Fibroblast of villous mesenchyme (primary cell): ENCODE results near the gene ANKRD11. TPM values are rescaled to one million over a fixed set of nuclear protein-coding genes. Genes with fewer than 3 reads are reported as not detected.
"Not testable (repeated sequence)": the region's sequence is repeated elsewhere in the genome, so short reads cannot be mapped to it uniquely, and the experiment has no call there.

ENCODE experiments used
- DNase-seq: peaks from one replicate; pipeline ENCODE4 v3.0.0-alpha.2; 2010; ENCODE audit warnings: low read depth
- H3K4me3 ChIP-seq: 2 replicates; pipeline ENCODE4 v1.5.1; 2011; ENCODE audit warnings: low read depth, mild to moderate bottlenecking, low read length
- CTCF ChIP-seq: IDR thresholded peaks from 2 replicates; pipeline ENCODE4 v1.5.1; 2012; ENCODE audit warnings: low read depth, mild to moderate bottlenecking, low read length; ENCODE audit not compliant: insufficient read depth
- total RNA-seq: library from RNA; depleted of rRNA; stranded (reverse); fragments of >200 nt; gene quantifications from 2 replicates; pipeline ENCODE4 v1.2.3, GENCODE V29; 2012

The ANKRD11 gene
- total RNA-seq, 1 donor: 69.5 TPM

DNA sequence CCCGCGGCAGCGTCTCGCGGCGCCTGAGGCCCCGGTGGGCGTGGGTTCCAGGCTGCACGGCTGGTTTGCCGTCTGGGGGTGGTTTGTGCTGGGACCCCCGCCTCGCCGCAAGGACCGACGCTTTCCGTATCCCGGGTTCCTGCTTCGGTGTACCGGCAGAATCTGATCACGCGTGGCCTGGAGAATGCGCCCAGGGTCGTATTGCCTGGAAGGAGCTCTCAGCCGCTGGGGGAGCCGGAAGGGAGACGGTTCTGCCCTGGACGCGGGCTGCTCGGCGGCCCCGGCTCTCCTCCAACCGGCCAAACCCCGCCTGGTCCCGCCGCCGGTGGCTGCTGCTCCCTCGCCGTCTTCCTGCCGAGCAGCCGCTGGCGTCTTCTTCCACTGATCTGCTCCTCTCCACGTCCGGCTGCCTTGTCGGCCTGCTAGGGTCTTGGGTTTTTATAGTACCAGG lies 233.1 kb downstream of the ANKRD11 start:
- peak overlapping the region; percentile 52 for H3K4me3 ChIP-seq
- no peak for DNase-seq
- peak; percentile 12 for TF ChIP-seq CTCF

DNA sequence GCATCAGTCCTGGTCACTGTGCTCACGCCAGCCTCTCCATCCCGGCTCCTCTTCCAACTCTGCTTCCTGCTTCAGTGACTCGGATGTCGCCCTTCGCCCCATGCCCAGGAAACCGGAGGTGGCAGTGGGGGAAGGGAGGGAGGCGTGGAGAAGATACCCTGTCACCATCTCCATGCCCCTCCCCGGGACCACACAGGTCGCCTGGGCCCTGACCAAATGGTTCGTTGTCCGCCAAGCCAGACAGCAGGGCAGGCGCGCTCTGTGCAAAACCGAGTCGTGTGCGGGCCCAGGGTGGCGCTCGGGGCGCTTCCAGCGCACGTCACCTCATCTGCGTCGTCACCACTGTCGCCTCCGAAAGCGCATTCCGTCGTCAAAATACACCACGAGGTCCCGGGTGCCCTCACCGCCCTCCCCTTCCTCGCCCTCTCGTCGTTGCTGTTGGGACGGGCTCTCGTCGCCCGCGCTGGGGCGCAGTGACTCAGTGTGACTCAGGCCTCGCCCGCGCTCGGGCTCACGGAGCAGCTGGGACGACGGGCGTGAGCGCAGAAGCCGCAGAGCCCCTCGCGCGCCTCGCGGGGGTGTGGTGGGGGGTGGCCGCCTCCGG lies 233.6 kb downstream of the ANKRD11 start:
- no peak for TF ChIP-seq CTCF
- peak; percentile 44 for DNase-seq

DNA sequence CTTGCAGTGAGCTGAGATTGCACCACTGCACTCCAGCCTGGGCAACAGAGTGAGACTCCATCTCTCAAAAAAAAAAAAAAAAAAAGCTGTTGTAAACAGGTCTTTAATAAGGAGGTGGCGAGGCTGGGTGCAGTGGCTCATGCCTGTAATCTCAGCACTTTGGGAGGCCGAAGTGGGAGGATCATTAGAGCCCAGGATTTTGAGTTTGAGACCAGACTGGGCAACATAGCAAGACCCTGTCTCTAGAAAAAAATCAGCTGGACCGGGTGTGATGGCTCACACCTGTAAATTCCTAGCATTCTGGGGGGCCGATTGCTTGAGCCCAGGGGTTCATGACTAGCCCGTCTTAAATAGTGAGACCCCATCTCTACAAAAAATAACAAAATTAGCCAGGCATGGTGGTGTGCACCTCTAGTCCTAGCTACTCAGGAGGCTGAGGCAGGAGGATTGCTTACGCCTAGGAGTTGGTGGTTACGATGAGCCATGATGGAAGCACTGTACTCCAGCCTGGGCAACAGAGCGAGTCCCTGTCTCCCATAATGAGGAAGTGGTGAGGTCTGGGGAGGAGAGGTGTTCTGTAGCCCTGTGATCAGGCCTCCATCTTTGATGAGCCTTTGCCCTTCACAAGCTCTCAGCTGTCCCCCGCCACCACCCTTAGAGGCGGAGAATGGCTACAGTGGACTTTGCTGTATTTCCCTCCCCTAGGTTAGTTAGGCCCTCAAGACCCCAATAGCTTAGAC lies 236.6 kb downstream of the ANKRD11 start:
- no peak for TF ChIP-seq CTCF
- DNase-seq: no peak
- H3K4me3 ChIP-seq: no peak overlapping the region

More for the DNA sequence above, 233.6 kb downstream of the ANKRD11 start:
- peak overlapping the region; percentile 52 for H3K4me3 ChIP-seq

DNA sequence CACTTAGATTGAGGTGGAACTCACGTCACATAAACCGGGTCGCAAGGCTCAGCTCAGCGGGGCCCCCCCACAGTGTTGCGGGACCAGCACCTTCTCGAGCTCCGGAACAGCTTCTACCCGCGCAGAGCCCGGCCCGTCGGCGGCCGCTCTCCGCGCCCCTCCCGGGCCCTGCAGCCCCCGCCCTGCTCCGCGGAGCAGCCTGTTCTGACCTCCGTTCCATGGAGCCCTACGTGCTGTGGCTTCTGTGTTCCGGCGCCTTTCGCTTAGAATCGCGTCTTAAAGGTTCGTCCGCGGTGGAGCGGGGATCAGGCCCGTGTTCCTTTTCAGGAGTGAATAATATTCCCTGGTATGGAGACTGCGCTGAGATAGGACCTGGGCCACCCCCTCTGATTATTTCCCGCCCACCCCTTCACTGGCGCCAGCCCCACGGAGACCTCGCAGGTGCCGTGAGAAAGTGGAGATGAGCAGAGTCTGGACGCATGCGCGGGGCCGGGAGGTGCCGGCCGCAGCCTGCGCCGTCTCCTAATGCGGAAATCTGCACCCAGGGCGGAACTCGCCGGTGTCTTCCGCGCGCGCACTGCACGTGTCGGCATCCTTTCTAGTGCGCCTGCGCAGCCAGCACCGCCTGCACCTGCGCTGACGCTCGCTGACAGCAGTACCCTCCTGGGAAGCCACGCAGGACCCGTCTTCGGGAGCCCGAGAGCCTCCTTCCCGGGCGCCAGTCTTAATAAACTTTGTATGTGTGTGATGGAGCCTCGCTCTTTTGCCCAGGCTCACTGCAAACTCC lies 242.0 kb downstream of the ANKRD11 start:
- no peak for TF ChIP-seq CTCF
- H3K4me3 ChIP-seq: peak overlapping the region; percentile 50
- no peak for DNase-seq

GRCh38 chr16:89247734-89248075 lies 242.7 kb downstream of the ANKRD11 start:
- DNase-seq: not testable (repeated sequence)
- H3K4me3 ChIP-seq: peak overlapping the region; percentile 50

DNA sequence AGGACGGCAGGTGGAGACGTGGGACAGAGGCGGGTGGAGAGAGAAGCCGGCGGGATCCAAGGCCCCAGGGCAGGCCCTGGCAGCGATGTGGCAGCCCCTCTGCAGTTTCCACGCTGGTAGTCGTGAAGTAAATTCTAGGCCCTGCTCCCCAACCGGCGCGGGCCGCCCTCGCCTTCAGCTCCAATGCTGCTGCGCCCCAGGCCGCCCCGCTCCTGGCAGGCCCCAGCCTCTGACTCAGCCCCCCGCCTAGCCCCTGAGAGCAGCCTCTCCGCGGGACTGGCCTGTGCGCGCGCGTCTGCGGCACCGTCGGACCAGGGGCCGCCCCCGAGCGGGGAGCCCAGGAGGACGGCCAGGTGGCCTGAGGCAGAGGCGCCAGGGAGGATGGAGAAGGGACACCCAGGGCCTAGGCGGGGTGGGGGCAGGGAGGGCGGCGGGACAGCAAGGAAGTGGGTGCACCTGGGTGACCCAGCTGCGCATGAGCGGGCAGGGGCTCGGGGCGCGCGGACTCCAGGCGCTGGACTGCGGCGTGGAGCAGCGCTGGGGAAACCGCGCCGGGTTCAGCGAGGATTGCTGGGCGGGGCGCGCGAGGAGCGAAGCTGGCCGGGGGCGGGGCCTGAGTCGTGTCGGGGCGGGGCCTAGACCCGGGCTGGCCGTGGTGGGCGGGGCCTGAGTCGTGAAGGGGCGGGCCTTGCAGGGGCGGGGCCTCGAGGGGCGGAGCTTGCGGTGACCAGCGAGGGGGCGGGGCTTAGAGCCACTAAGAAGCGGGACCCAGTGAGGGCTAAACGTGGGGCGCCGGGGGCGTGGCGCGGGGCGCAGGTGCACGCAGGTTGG lies 243.2 kb downstream of the ANKRD11 start:
- no peak for TF ChIP-seq CTCF
- peak overlapping the region; percentile 53 for H3K4me3 ChIP-seq
- DNase-seq: peak; percentile 88
